HEK293T (cell line): ENCODE data around the gene HNRNPLL.

Source experiments
- CTCF ChIA-PET: fragments of 350-600 bp; formaldehyde crosslinking; extraction: SDS; loops from one replicate; lab custom pipeline; 2021; ENCODE audit warnings: antibody characterized with exemption, inconsistent platforms; lab: Yijun Ruan, JAX
- POLR2A ChIA-PET: fragments of 350-600 bp; formaldehyde crosslinking; extraction: SDS; loops from one replicate; lab custom pipeline; 2020; ENCODE audit warnings: antibody characterized with exemption, inconsistent platforms; lab: Yijun Ruan, JAX
- DNase-seq: peaks from one replicate; pipeline ENCODE4 v3.0.0; 2012; ENCODE audit warnings: mixed read lengths; ENCODE audit errors: extremely low spot score
- ARNT ChIP-seq: fragments of 450-650 bp; IDR thresholded peaks from 2 replicates; pipeline ENCODE4 v1.6.1; 2017; ENCODE audit warnings: mild to moderate bottlenecking
- BHLHE40 ChIP-seq: fragments of 450-650 bp; IDR thresholded peaks from 2 replicates; pipeline ENCODE4 v1.6.1; 2016; ENCODE audit warnings: mild to moderate bottlenecking, moderate library complexity, borderline replicate concordance
- CTBP1 ChIP-seq: fragments of 450-650 bp; IDR thresholded peaks from 2 replicates; pipeline ENCODE4 v1.6.1; 2016; ENCODE audit warnings: borderline replicate concordance
- ELF4 ChIP-seq: fragments of 450-650 bp; IDR thresholded peaks from 2 replicates; pipeline ENCODE4 v1.6.1; 2017; ENCODE audit warnings: antibody characterized with exemption
- FOXA1 ChIP-seq: fragments of 450-650 bp; IDR thresholded peaks from 2 replicates; pipeline ENCODE4 v1.6.1; 2016; ENCODE audit warnings: mild to moderate bottlenecking
- FOXK2 ChIP-seq: fragments of 450-650 bp; IDR thresholded peaks from 2 replicates; pipeline ENCODE4 v1.6.1; 2016; ENCODE audit warnings: mild to moderate bottlenecking
- FOXM1 ChIP-seq: fragments of 450-650 bp; IDR thresholded peaks from 2 replicates; pipeline ENCODE4 v1.6.1; 2017; ENCODE audit warnings: mild to moderate bottlenecking, borderline replicate concordance
- HDGF ChIP-seq: fragments of 450-650 bp; IDR thresholded peaks from 2 replicates; pipeline ENCODE4 v1.6.1; 2017; ENCODE audit warnings: antibody characterized with exemption, borderline replicate concordance
- L3MBTL2 ChIP-seq: fragments of 450-650 bp; conservative IDR thresholded peaks from 2 replicates; pipeline ENCODE4 v1.6.1; 2016; ENCODE audit warnings: mild to moderate bottlenecking
- LEF1 ChIP-seq: fragments of 450-650 bp; IDR thresholded peaks from 2 replicates; pipeline ENCODE4 v1.6.1; 2017; ENCODE audit warnings: mild to moderate bottlenecking, borderline replicate concordance
- NFRKB ChIP-seq: fragments of 450-650 bp; IDR thresholded peaks from 2 replicates; pipeline ENCODE4 v1.6.1; 2016; ENCODE audit warnings: mild to moderate bottlenecking, moderate library complexity
- PKNOX1 ChIP-seq: fragments of 450-650 bp; IDR thresholded peaks from 2 replicates; pipeline ENCODE4 v1.6.1; 2016
- SP1 ChIP-seq: fragments of 450-650 bp; IDR thresholded peaks from 2 replicates; pipeline ENCODE4 v1.6.1; 2017
- SUZ12 ChIP-seq: fragments of 450-650 bp; IDR thresholded peaks from 2 replicates; pipeline ENCODE4 v1.6.1; 2016; ENCODE audit warnings: mild to moderate bottlenecking
- TARDBP ChIP-seq: fragments of 450-650 bp; IDR thresholded peaks from 2 replicates; pipeline ENCODE4 v1.6.1; 2016
- ZNF384 ChIP-seq: fragments of 450-650 bp; IDR thresholded peaks from 2 replicates; pipeline ENCODE4 v1.6.1; 2016

Gene HNRNPLL

GRCh38 chr2:38632980-38633379 is 30.3 kb upstream of the HNRNPLL start:
- TF ChIP-seq TARDBP, result no peak
- ChIA-PET POLR2A (no interaction called here), CTCF (no interaction called here)
- no peak for DNase-seq

GRCh38 chr2:38631976-38632375 is 29.2 kb upstream of the HNRNPLL start:
- ChIA-PET CTCF (no interaction called here), POLR2A (no interaction called here)
- no peak for DNase-seq
- TF ChIP-seq SUZ12 (no peak), TARDBP (no peak), NFRKB (no peak), FOXM1 (no peak), CTBP1 (no peak), ELF4 (no peak), ZNF384 (no peak), SP1 (no peak), FOXK2 (no peak), FOXA1 (no peak), BHLHE40 (no peak), LEF1 (no peak), L3MBTL2 (no peak), ARNT (no peak), PKNOX1 (no peak), HDGF (no peak)

DNA sequence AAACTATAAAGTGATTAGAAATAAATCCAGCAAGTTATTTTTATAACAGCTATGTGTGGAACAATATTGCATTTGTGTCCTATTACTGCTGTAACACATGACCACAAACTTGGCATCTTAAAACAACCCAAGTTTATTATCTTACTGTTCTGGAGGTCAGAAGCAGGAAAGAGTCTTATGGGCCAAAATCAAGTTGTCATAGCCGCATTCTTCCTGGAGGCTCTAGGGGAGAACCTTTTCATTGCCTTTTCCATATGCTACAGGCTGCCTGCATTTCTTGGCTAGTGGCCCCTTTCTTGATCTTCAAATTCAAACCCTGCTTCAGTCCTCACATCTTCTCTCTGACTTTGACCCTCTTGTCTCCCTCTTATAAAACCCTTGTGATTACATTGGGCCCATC is 27.0 kb upstream of the HNRNPLL start:
- TF ChIP-seq SP1 (no peak), ELF4 (no peak), ZNF384 (no peak), PKNOX1 (no peak), L3MBTL2 (no peak), FOXK2 (no peak), BHLHE40 (no peak), TARDBP (no peak), FOXM1 (no peak), CTBP1 (no peak), NFRKB (no peak), HDGF (no peak), SUZ12 (no peak), LEF1 (no peak), ARNT (no peak), FOXA1 (no peak)
- ChIA-PET POLR2A (no interaction called here), CTCF (interaction anchor here (0.5 kb wide), 1 partner anchor 132 kb away, joined by 3 read pairs; no protein-coding TSS in a partner anchor)
- no peak for DNase-seq

- DNase-seq, result no peak
- ChIA-PET POLR2A (interaction anchor here (1.4 kb wide), 1 partner anchor 124 kb away, joined by 5 read pairs; the partner anchor contains the start of gene SRSF7), CTCF (no interaction called here)
- TF ChIP-seq ZNF384, result no peak
- no peak for TF ChIP-seq HDGF
- no peak for TF ChIP-seq ELF4
- no peak for TF ChIP-seq BHLHE40
Observed at GRCh38 chr2:38627391-38627790, 24.7 kb upstream of the HNRNPLL start.

DNA sequence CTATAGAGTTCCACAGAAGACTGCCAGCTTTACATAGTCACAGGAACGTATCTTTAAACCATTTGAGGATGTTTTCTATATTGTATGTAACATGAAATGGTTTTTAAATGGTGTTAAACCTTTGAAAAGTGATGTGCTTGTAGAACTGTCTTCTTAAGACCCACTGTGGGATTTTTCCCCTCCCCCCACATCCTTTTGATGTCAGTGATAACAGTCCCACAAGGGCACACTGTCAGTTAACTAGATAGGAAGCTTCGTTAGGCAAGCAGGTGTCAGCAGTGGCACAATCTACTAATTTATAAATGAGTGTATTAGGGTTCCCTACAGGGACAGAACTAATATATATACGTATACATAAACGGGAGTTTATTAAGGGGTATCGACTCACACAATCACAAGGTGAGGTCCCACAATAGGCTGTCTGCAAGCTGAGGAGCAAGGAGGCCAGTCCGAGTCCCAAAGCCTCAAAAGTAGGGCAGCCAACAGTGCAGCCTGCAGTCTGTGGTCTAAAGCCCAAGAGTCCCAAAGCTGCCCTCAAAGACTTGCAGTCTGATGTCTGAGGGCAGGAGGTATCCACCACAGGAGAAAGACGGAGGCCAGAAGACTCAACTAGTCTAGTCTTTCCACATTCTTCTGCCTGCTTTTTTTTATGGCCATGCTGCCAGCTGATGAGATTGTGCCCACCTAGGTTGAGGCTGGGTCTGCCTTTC is 23.8 kb upstream of the HNRNPLL start:
- no peak for TF ChIP-seq ELF4
- TF ChIP-seq ARNT, result no peak
- no peak for TF ChIP-seq TARDBP
- no peak for TF ChIP-seq FOXA1
- no peak for TF ChIP-seq LEF1
- no peak for TF ChIP-seq ZNF384
- TF ChIP-seq PKNOX1, result no peak
- no peak for TF ChIP-seq SUZ12
- ChIA-PET POLR2A (interaction anchor here (1.4 kb wide), 1 partner anchor 125 kb away, joined by 5 read pairs; the partner anchor contains the start of gene SRSF7), CTCF (interaction anchor here (1.2 kb wide), 1 partner anchor 9 kb away, joined by 3 read pairs; no protein-coding TSS in a partner anchor)
- DNase-seq, result no peak

DNA sequence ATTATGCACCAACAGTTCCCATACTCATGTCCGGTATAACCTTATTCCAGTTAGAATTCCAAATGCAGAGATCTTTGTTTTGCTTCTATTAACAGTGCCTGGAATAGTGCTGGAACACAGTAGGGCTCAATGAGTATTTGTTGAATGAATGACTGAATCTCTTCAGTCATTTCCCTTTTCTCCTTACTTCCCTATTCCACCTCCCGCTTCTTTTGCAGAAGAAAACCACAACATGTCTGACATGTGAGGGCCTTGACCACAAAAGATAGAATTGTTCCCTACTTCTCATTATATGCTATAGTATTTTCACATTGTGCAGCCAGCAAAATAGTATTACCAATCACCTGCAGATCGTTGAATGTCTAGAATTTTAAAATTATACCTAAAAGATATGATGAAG is 19.5 kb upstream of the HNRNPLL start:
- POLR2A ChIA-PET, result no interaction called here

More for the DNA sequence above, 19.5 kb upstream of the HNRNPLL start:
- TF ChIP-seq L3MBTL2, result no peak
- TF ChIP-seq CTBP1, result no peak
- no peak for TF ChIP-seq ELF4
- TF ChIP-seq LEF1, result no peak
- TF ChIP-seq SP1, result no peak
- no peak for TF ChIP-seq BHLHE40
- TF ChIP-seq FOXK2, result no peak
- CTCF ChIA-PET, result no interaction called here
- DNase-seq, result no peak
